ENCODE data around the gene PLEKHA7. TPM values are rescaled to one million over a fixed set of nuclear protein-coding genes. Genes with fewer than 3 reads are reported as not detected.

Gene PLEKHA7
- total and polyA plus RNA-seq, 2 of the 13 experiments (the other 11 are each of a cell fraction or from before 2014, with no cell fraction given) = 17.5 to 18.7 TPM

DNA sequence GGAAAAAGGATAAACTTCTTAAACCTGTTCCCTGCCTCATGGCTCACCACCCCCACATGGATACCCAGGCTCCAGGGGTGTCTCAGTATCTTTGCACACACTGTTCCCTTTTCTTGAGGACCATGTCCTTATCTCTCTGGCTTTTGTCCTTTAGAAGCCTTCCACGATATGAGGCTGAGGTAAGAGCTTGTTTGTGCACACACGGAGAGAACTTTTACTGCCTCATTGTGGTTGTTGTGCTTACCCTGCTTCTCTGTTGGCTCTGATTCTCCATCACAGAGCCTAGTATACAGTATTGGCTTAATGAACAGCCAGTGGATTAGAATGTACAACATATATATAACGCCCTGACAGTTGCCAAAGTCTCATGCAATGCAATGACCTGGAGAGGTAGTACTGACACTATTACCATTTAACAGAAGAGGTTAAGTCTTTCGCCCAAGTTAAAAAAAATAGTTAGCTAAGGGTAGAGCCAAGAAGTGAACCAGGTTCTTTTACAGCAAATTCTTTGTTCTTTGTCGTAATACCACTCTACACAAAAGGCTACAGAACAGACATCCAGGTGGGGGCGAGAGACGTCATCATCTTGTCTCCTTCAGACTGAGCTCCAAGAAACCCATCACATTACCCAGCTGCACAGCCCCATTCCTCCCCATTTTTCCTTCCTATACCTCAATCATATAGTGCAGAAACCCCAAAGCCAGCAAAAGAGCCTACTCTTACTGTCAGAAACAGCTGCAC, 117.3 kb downstream of the PLEKHA7 start:
- in situ Hi-C loops (cut with HindIII; ENCODE audit: extremely low pct_ligation_motif_present, low pct_unique_long_range_greater_than_20kb) = no loop called here
- ChIA-PET POLR2A (no interaction called here), CTCF (ENCODE audit: low intra/inter-chr PET ratio, low total read pairs) (no interaction called here)
- no peaks in the 10 kb centered on the region for H3K27me3 ChIP-seq (ENCODE audit: control insufficient read depth in 1 of 2, insufficient read depth in 2 of 2, low read length in 2 of 2)
- H3K79me2 ChIP-seq (ENCODE audit: insufficient read depth, low read length) = peaks cover 2% of the 10 kb centered on the region
- TF ChIP-seq ZNF430 (CRISPR knock-in tag; IDR thresholded peaks at IDR 0.05) (no peak), GATA4 (IDR thresholded peaks at IDR 0.05; ENCODE audit: borderline replicate concordance, low read depth) (no peak), KAT2B (IDR thresholded peaks at IDR 0.05; ENCODE audit: borderline replicate concordance, low read depth, low read length) (no peak), ZNF724P (CRISPR knock-in tag; IDR thresholded peaks at IDR 0.05; ENCODE audit: borderline replicate concordance) (no peak), FOXM1 (CRISPR knock-in tag; IDR thresholded peaks at IDR 0.05) (no peak), U2AF1 (optimal IDR thresholded peaks at IDR 0.05; ENCODE audit: low read depth, low read length) (no peak), ZNF567 (CRISPR knock-in tag; IDR thresholded peaks at IDR 0.05; ENCODE audit: borderline replicate concordance) (no peak), ZNF124 (CRISPR knock-in tag; IDR thresholded peaks at IDR 0.05) (no peak), ZNF12 (CRISPR knock-in tag; IDR thresholded peaks at IDR 0.05) (no peak), NFYB (CRISPR knock-in tag; IDR thresholded peaks at IDR 0.05) (no peak), SNAI1 (CRISPR knock-in tag; IDR thresholded peaks at IDR 0.05; ENCODE audit: borderline replicate concordance) (no peak), TOE1 (CRISPR knock-in tag; IDR thresholded peaks at IDR 0.05) (no peak)
- TF ChIP-seq, protein P1, sequence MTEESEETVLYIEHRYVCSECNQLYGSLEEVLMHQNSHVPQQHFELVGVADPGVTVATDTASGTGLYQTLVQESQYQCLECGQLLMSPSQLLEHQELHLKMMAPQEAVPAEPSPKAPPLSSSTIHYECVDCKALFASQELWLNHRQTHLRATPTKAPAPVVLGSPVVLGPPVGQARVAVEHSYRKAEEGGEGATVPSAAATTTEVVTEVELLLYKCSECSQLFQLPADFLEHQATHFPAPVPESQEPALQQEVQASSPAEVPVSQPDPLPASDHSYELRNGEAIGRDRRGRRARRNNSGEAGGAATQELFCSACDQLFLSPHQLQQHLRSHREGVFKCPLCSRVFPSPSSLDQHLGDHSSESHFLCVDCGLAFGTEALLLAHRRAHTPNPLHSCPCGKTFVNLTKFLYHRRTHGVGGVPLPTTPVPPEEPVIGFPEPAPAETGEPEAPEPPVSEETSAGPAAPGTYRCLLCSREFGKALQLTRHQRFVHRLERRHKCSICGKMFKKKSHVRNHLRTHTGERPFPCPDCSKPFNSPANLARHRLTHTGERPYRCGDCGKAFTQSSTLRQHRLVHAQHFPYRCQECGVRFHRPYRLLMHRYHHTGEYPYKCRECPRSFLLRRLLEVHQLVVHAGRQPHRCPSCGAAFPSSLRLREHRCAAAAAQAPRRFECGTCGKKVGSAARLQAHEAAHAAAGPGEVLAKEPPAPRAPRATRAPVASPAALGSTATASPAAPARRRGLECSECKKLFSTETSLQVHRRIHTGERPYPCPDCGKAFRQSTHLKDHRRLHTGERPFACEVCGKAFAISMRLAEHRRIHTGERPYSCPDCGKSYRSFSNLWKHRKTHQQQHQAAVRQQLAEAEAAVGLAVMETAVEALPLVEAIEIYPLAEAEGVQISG (CRISPR knock-in tag; IDR thresholded peaks at IDR 0.05) = no peak
- no peak overlapping the region for H2AFZ ChIP-seq (ENCODE audit: low read length)
- no peak overlapping the region for H3K4me3 ChIP-seq (replicated peaks in 1 of 3; ENCODE audit: insufficient read depth in 1 of 3, low read depth in 2 of 3, low read length in 3 of 3)
- peaks cover 16% of the 10 kb centered on the region for H3K4me1 ChIP-seq (ENCODE audit: insufficient read depth, low read length)
- BruUV-seq (replicated peaks) = no TSS peak
- no peak overlapping the region for H3K4me2 ChIP-seq (ENCODE audit: low read depth, low read length)
- H3K9me3 ChIP-seq (ENCODE audit: low read length) = no peaks in the 10 kb centered on the region
- peaks cover 5% of the 10 kb centered on the region; the same call in 1 of the 2 replicates for H4K20me1 ChIP-seq (ENCODE audit: insufficient read depth, low read length)
- no peak for ATAC-seq
- H3K9ac ChIP-seq (ENCODE audit: insufficient read depth, low read depth, low read length) = no peak overlapping the region
- no peak for FAIRE-seq
- no peak for DNase-seq (ENCODE audit: low spot score)
- WGBS (ENCODE audit: low lambda C conversion rate) = 94% methylated on average over 7 of the region's 7 CpGs
- H3K27ac ChIP-seq (ENCODE audit: extremely low read length, insufficient read depth, low read length) = no peak overlapping the region
- intact Hi-C loops (cut with micrococcal nuclease; ENCODE audit: unreplicated experiment) = no loop called here
- H3K36me3 ChIP-seq (replicated peaks in 1 of 2; ENCODE audit: control insufficient read depth in 1 of 2, insufficient read depth in 2 of 2, low read length in 2 of 2) = no peaks in the 10 kb centered on the region
